Ectodermal cell (in vitro differentiated cells): ENCODE measurements around the gene CDC14A. TPM values are rescaled to one million over a fixed set of nuclear protein-coding genes. Genes with fewer than 3 reads are reported as not detected.

Source experiments
- H3K27ac ChIP-seq: 2 replicates; pipeline ENCODE4 v1.7.0; 2013; ENCODE audit warnings: mild to moderate bottlenecking, low read depth, low read length; ENCODE audit not compliant: insufficient read depth, poor library complexity, severe bottlenecking
- H3K27me3 ChIP-seq: 2 replicates; pipeline ENCODE4 v1.7.0; 2013; ENCODE audit warnings: mild to moderate bottlenecking, low read length; ENCODE audit not compliant: insufficient read depth, control insufficient read depth, poor library complexity, severe bottlenecking
- H3K36me3 ChIP-seq: one replicate; pipeline ENCODE4 v1.7.0; 2013; ENCODE audit warnings: low read length; ENCODE audit not compliant: control insufficient read depth, insufficient read depth
- H3K4me1 ChIP-seq: one replicate; pipeline ENCODE4 v1.7.0; 2013; ENCODE audit warnings: low read length; ENCODE audit not compliant: control insufficient read depth, insufficient read depth
- H3K4me3 ChIP-seq: 2 replicates; pipeline ENCODE4 v1.7.0; 2013; ENCODE audit warnings: low read depth, low read length, control low read depth; ENCODE audit not compliant: insufficient read depth
- H3K9me3 ChIP-seq: 2 replicates; pipeline ENCODE4 v1.7.0; 2013; ENCODE audit warnings: mild to moderate bottlenecking, low read length, moderate library complexity; ENCODE audit not compliant: control insufficient read depth
- WGBS, 2 experiments: methylation state at CpG; one replicate each; pipeline ENCODE4 v1.1.7; 2013; ENCODE audit warnings: missing lambda C conversion rate in 2 of 2; 5-methylcytosine and 5-hydroxymethylcytosine counted together
- polyA plus RNA-seq, 4 experiments: library from polyadenylated mRNA; stranded (reverse); fragments of 50-300 nt; gene quantifications; one replicate each; pipeline ENCODE4 v1.2.3, GENCODE V29; 2013

Gene CDC14A, protein sequence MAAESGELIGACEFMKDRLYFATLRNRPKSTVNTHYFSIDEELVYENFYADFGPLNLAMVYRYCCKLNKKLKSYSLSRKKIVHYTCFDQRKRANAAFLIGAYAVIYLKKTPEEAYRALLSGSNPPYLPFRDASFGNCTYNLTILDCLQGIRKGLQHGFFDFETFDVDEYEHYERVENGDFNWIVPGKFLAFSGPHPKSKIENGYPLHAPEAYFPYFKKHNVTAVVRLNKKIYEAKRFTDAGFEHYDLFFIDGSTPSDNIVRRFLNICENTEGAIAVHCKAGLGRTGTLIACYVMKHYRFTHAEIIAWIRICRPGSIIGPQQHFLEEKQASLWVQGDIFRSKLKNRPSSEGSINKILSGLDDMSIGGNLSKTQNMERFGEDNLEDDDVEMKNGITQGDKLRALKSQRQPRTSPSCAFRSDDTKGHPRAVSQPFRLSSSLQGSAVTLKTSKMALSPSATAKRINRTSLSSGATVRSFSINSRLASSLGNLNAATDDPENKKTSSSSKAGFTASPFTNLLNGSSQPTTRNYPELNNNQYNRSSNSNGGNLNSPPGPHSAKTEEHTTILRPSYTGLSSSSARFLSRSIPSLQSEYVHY
- polyA plus RNA-seq (2013, experiment 1 of 4) = 13.8 TPM
- polyA plus RNA-seq (2013, experiment 2 of 4) = 15.2 TPM
- polyA plus RNA-seq (2013, experiment 3 of 4) = 13.3 TPM
- 16.1 TPM for polyA plus RNA-seq (2013, experiment 4 of 4)

DNA sequence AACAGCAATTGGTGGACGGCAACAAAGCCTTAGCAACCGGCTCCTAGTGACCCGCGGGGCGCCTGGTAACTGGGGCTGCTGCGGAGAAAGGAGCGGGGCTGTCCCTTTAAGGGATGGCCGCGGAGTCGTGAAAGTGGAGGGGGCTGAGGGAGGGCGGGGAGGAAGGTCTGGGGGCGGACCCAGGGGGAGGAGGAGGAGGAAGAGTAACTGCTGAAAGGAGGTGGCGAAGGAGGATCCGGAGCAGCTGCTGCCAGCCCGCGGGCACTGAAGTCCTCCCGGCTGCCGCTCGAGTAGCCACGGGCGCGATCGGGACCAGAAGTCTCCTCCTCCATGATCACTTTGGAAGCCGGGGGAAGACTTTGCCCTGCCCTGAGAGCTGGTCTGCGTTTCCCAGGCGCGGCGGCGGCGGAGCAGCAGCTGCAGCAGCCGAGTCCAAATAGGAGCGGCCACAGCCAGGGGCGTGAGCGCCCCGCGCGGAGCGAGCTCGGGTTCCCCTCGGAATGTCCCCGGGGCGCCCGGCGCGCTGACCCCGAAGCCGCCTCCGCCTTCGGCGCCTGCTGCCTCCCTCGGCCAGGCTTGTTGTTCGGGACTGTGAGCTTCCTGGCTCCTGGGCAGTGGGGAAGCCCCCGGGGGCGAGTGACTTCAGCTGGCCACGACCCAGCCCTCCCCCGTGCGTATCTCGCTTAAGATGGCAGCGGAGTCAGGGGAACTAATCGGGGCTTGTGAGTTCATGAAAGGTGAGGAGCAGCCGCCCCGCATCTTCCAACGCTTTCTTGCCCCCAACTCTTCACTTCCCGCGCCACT, at the start of gene CDC14A:
Gene CDC14A, plus strand, starts transcription at position 240 of the 804 bp plus-strand sequence. Its CDS starts 449 bp downstream, at position 689.
- H3K36me3 ChIP-seq = no peaks in the 10 kb centered on the region
- H3K9me3 ChIP-seq = no peaks in the 10 kb centered on the region
- H3K4me1 ChIP-seq = peaks cover 32% of the 10 kb centered on the region
- no peaks in the 10 kb centered on the region for H3K27me3 ChIP-seq
- peak within 1 kb of the TSS; percentile 65 for H3K4me3 ChIP-seq
- WGBS, 2 experiments = 0 to 1% methylated on average over 65 of the region's 65 CpGs
- peak within 1 kb of the TSS; percentile 99 for H3K27ac ChIP-seq

DNA sequence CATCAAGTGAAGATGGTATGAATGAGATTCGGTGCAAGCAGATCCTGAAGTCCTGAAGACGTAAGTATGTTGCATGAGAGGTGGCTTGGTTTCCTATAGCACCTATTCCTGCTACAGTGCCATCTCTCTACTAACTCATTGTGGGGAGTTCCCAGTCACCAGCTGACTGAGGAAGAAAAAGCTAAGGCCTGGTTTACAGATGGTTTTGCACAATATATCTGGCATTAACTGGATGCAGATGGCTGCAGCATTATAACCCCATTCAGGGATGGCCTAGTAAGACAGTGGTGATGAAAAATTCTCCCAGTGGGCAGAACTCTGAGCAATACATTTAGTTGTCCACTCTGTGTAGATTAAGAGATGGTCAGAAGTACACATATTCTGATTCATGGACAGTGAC, 49.6 kb upstream of the CDC14A start:
- WGBS, 2 experiments = 93 to 97% methylated on average over 2 of the region's 2 CpGs
- Histone ChIP-seq H3K4me3 (no peak overlapping the region), H3K4me1 (peaks cover 10% of the 10 kb centered on the region), H3K36me3 (no peaks in the 10 kb centered on the region), H3K27me3 (no peaks in the 10 kb centered on the region), H3K27ac (no peak overlapping the region), H3K9me3 (no peaks in the 10 kb centered on the region)

DNA sequence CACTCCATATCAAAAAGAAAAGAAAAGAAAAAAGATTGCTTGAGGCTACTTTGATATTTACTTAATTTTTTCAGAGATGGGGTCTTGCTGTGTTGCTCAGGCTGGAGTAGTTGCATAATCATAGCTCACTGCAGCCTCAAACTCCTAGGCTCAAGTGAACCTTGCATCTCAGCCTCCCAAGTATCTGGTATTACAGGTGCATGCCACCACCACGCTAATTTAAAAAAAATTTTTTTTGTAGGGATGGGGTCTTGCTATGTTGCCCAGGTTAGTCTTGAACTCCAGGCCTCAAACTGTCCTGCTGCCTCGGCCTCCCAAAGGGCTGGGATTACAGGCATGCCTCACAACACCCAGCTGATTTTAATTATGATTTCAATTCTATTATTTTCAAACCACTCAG, 48.1 kb upstream of the CDC14A start:
- Histone ChIP-seq H3K4me1 (peaks cover 10% of the 10 kb centered on the region), H3K4me3 (no peak overlapping the region), H3K36me3 (no peaks in the 10 kb centered on the region), H3K27ac (no peak overlapping the region), H3K27me3 (no peaks in the 10 kb centered on the region), H3K9me3 (no peaks in the 10 kb centered on the region)
- 89 to 100% methylated on average over 2 of the region's 2 CpGs for WGBS, 2 experiments

DNA sequence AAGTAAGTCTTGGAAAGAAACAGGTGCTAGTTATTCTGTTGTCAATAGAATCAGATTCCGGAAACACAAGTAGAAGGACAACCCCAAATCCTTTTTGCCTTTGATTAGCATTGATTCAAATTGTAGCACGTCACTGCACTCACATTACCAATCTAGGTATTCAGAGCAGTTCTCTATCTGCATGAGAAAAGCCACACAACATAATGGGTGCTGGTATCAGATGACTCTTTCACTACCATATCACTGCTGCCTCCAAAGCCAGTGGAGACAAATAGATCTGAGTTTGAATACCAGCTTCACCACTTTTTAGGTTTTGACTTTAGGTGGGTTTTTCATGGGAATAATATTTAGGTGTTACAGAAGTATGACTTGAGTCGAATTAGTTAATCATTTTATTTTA, 47.4 kb upstream of the CDC14A start:
- H3K36me3 ChIP-seq = no peaks in the 10 kb centered on the region

DNA sequence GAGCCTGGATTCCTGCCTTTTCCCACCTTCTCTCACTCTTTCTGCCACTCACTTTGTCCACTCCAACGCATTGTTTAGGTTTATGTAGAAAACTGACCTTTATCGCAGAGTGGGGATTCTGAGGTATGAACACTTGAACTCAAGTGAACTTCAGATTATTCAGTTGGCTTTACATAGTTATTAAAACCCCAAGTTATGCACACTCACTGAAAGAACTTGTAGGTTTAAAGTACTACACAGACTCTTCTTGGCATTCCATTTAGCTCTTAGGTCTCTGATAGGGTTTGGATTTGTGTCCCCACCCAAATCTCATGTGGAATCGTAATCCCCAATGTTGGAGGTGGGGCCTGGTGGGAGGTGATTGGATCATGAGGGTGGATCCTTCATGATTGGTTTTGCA, 46.4 kb upstream of the CDC14A start:
- Histone ChIP-seq H3K4me3 (no peak overlapping the region), H3K9me3 (no peaks in the 10 kb centered on the region)
- 98 to 100% methylated on average over 1 to 3 of the region's 3 CpGs for WGBS, 2 experiments

More for the DNA sequence above, 47.4 kb upstream of the CDC14A start:
- H3K9me3 ChIP-seq = no peaks in the 10 kb centered on the region
- WGBS, 2 experiments = 62 to 69% methylated on average over 2 of the region's 3 CpGs
- no peak overlapping the region for H3K4me3 ChIP-seq
- H3K4me1 ChIP-seq = peaks cover 10% of the 10 kb centered on the region
- H3K27ac ChIP-seq = no peak overlapping the region
- no peaks in the 10 kb centered on the region for H3K27me3 ChIP-seq

DNA sequence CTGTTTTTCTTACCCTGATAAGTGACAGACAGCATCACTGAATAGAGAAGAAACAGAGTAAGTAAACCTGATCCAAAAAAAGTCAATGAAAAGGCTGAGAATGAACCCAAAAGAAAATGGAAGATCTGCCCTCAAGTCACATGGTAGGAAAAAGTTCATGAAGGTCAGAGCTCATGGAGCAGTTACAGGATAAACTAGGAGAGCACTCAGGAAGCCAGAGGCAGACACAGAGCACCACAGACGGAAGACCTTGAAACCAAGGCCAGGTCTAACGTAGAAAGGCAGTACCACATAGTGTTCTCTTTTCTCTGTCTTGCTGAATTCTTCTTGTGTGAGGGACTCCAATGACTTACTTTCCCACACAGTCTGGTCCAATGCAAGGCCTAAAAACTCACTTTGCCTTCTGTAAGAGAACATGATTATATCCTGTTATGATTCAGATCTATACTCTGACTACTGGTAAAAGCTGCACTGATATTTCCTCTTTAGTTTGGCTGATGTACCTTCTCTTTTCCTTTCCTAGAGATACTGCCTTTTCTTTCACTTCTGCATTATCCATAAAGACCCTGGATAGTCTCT, 45.5 kb upstream of the CDC14A start:
- 88% methylated on average over 2 of the region's 2 CpGs for WGBS, 2 experiments
- Histone ChIP-seq H3K9me3 (no peaks in the 10 kb centered on the region), H3K36me3 (no peaks in the 10 kb centered on the region), H3K4me1 (no peaks in the 10 kb centered on the region), H3K4me3 (no peak overlapping the region), H3K27me3 (no peaks in the 10 kb centered on the region), H3K27ac (no peak overlapping the region)

More for the DNA sequence above, 46.4 kb upstream of the CDC14A start:
- H3K36me3 ChIP-seq = no peaks in the 10 kb centered on the region
- no peak overlapping the region for H3K27ac ChIP-seq
- H3K27me3 ChIP-seq = no peaks in the 10 kb centered on the region
- peaks cover under 1% of the 10 kb centered on the region for H3K4me1 ChIP-seq

DNA sequence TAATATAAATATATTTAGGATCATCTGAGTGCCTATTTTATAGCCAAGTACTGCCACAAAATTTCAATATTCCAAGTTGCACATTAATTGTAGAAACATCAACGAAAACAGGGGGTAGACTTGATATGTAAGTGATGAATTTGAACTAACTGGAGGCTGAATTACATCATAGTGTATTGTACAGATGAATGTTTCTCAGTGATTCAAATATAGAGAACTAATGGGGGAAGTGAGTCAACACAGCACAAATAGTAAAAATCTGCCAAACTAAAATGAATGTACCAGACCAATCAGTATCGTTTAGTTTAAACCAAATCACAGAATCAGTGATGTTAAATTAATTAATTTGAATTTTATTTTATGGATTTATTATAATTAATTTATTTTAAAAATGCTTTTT, 43.5 kb upstream of the CDC14A start:
- Histone ChIP-seq H3K4me1 (no peaks in the 10 kb centered on the region), H3K27me3 (no peaks in the 10 kb centered on the region), H3K27ac (no peak overlapping the region), H3K36me3 (no peaks in the 10 kb centered on the region), H3K4me3 (no peak overlapping the region), H3K9me3 (no peaks in the 10 kb centered on the region)
- 94 to 100% methylated on average over 1 of the region's 2 CpGs for WGBS, 2 experiments

DNA sequence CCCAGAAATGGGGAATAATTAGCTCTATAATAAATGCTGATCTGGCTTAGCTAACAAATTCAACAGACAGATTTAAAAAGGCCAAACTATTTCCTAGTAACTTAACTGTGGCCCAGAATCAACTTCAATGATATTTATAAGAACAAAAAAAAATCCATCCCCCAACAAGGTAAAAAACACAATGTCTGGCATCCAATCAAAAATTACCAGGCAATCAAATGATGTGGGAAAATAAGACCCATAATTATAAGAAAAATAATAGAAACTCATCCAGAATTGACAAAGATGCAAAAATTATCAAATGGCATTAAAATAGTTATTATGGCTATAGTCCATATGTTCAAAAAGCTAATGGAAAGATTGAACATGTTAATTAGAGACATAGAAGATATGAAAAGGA, 42.4 kb upstream of the CDC14A start:
- Histone ChIP-seq H3K4me1 (no peaks in the 10 kb centered on the region), H3K4me3 (no peak overlapping the region), H3K27ac (no peak overlapping the region), H3K9me3 (no peaks in the 10 kb centered on the region), H3K27me3 (no peaks in the 10 kb centered on the region), H3K36me3 (no peaks in the 10 kb centered on the region)

DNA sequence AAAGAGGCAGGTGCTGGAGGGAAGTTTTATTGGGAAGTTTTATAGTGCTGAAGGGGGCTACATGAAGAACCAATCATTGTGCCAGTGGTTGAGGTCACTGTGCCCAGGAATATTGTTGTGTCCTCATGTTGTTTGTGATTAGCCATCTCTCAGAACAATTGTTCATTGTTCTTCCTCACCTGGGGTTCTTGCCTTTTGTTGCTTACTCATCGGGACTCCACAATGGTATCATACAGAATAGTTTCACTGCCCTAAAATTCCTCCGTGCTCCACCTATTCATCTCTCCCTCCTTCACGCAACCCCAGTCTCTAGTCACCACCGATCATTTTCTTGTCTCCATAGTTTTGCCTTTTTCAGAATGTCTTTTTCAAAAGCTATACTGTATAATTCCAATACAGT, 38.9 kb upstream of the CDC14A start:
- Histone ChIP-seq H3K27me3 (no peaks in the 10 kb centered on the region), H3K4me1 (no peaks in the 10 kb centered on the region), H3K27ac (no peak overlapping the region), H3K4me3 (no peak overlapping the region), H3K36me3 (no peaks in the 10 kb centered on the region), H3K9me3 (no peaks in the 10 kb centered on the region)
- 66 to 73% methylated on average over 4 of the region's 4 CpGs for WGBS, 2 experiments

DNA sequence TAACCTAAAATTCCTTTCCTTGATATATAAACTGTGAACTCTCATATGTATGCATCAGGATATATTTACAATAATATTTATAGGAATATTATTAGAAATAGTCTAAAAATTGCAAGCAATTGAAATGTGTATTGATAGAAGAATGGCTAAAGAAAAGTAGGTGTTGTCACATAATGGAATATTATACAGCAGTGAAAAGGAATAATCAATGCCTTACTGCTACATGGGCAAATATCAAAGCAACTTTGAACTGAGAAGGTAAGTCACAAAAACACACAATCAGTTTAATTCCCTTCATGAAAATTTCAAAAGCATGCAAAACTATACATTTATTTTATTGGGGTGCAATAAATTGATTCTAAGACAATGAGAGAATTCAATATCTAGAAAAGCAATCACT, 35.7 kb upstream of the CDC14A start:
- Histone ChIP-seq H3K9me3 (no peaks in the 10 kb centered on the region), H3K36me3 (no peaks in the 10 kb centered on the region), H3K4me1 (no peaks in the 10 kb centered on the region), H3K27ac (no peak overlapping the region), H3K27me3 (no peaks in the 10 kb centered on the region), H3K4me3 (no peak overlapping the region)
